ENCODE data around the gene LAMA3.

The LAMA3 gene

DNA sequence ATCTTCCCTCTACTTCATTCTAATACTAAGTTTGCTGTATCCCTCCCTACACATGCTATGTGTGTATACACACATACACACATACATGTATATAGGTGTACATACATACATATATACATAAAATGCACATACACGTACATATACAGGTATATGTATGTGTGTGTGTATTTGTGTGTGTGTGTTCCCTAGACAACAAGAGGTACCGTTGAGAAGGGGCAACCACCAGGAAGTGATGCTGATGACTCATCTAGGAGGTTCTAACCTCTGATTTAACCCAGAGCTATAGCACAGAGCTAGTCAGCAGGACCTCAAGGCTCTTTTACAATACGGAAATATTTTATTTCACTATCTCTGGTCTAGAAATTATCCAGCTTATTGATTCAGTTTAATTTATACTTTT is 139.2 kb downstream of the LAMA3 start:
- TF ChIP-seq, protein P1, sequence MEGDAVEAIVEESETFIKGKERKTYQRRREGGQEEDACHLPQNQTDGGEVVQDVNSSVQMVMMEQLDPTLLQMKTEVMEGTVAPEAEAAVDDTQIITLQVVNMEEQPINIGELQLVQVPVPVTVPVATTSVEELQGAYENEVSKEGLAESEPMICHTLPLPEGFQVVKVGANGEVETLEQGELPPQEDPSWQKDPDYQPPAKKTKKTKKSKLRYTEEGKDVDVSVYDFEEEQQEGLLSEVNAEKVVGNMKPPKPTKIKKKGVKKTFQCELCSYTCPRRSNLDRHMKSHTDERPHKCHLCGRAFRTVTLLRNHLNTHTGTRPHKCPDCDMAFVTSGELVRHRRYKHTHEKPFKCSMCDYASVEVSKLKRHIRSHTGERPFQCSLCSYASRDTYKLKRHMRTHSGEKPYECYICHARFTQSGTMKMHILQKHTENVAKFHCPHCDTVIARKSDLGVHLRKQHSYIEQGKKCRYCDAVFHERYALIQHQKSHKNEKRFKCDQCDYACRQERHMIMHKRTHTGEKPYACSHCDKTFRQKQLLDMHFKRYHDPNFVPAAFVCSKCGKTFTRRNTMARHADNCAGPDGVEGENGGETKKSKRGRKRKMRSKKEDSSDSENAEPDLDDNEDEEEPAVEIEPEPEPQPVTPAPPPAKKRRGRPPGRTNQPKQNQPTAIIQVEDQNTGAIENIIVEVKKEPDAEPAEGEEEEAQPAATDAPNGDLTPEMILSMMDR (conservative IDR thresholded peaks at IDR 0.05; ENCODE audit: low read length) = no peak
- TF ChIP-seq EZH2phosphoT487 (IDR thresholded peaks at IDR 0.05; ENCODE audit: borderline replicate concordance) = no peak
- Histone ChIP-seq H3K79me2 (ENCODE audit: insufficient read depth, low read length) (no peaks in the 10 kb centered on the region), H3F3A (ENCODE audit: low read depth) (no peaks in the 10 kb centered on the region), H3K4me2 (ENCODE audit: low read depth, low read length, poor library complexity, severe bottlenecking) (peak overlapping the region; percentile 67), H3K9ac (ENCODE audit: low read depth, low read length, poor library complexity, severe bottlenecking) (peak overlapping the region; percentile 51), H4K20me1 (ENCODE audit: insufficient read depth, low read length, poor library complexity, severe bottlenecking) (no peaks in the 10 kb centered on the region), H3K9me2 (replicated peaks; ENCODE audit: low read depth, low read length) (no peaks in the 10 kb centered on the region), H3K27me3 (ENCODE audit: insufficient read depth, low read length, poor library complexity, severe bottlenecking) (no peaks in the 10 kb centered on the region), H3K36me3 (ENCODE audit: insufficient read depth, low read length) (no peaks in the 10 kb centered on the region), H3K4me3 (ENCODE audit: low read length, poor library complexity, severe bottlenecking) (peak overlapping the region; percentile 50), H3K9me3 (ENCODE audit: insufficient read depth, low read depth, low read length) (no peaks in the 10 kb centered on the region), H3K4me1 (ENCODE audit: insufficient read depth, low read length, poor library complexity, severe bottlenecking) (peaks cover 69% of the 10 kb centered on the region), H2AFZ (ENCODE audit: low read length) (no peak overlapping the region)

DNA sequence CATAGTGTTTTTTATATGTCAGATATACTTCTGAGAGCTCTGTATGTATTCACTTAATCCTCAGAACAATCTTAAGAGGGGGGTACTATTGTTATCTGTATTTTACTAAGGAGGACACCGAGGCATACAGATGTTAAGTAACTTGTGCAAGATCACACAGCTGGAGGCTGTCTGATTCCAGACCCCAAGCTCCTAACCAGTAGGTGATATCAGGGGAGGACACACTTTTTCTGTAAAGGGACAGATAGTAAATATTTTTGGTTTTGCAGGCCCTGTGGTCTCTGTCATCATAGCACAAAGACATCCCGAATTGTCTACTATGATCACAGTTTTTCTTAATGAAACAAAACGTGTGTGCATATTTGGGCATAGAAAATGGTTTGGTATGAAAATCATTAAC is 143.7 kb downstream of the LAMA3 start:
- Histone ChIP-seq H2AFZ (ENCODE audit: low read length) (no peak overlapping the region), H3F3A (ENCODE audit: low read depth) (no peaks in the 10 kb centered on the region), H3K27me3 (ENCODE audit: insufficient read depth, low read length, poor library complexity, severe bottlenecking) (no peaks in the 10 kb centered on the region), H3K4me3 (ENCODE audit: low read length, poor library complexity, severe bottlenecking) (no peak overlapping the region), H4K20me1 (ENCODE audit: insufficient read depth, low read length, poor library complexity, severe bottlenecking) (no peaks in the 10 kb centered on the region), H3K4me2 (ENCODE audit: low read depth, low read length, poor library complexity, severe bottlenecking) (no peak overlapping the region), H3K9me2 (replicated peaks; ENCODE audit: low read depth, low read length) (no peaks in the 10 kb centered on the region), H3K79me2 (ENCODE audit: insufficient read depth, low read length) (no peaks in the 10 kb centered on the region), H3K4me1 (ENCODE audit: insufficient read depth, low read length, poor library complexity, severe bottlenecking) (peaks cover 33% of the 10 kb centered on the region), H3K36me3 (ENCODE audit: insufficient read depth, low read length) (no peaks in the 10 kb centered on the region), H3K9ac (ENCODE audit: low read depth, low read length, poor library complexity, severe bottlenecking) (no peak overlapping the region), H3K9me3 (ENCODE audit: insufficient read depth, low read depth, low read length) (no peaks in the 10 kb centered on the region)
- TF ChIP-seq, protein P1 (conservative IDR thresholded peaks at IDR 0.05; ENCODE audit: low read length) = no peak
- TF ChIP-seq EZH2phosphoT487 (IDR thresholded peaks at IDR 0.05; ENCODE audit: borderline replicate concordance) = no peak

DNA sequence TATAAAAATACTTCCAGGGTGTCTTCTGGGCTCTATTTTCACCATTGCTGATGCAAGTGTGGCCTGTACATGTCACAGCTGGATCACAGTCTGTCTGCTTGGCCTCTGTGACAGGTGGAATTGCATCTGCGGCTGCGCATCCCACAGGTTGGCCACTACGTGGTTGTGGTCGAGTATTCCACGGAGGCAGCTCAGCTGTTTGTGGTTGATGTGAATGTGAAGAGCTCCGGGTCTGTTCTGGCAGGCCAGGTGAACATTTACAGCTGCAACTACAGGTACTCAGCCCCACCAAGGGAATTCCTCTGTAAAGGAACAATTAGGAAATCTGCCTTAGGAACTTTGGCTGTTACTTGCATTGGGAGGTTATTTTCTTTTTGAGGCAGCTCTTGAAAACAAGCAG is 144.5 kb downstream of the LAMA3 start:
- H3K79me2 ChIP-seq (ENCODE audit: insufficient read depth, low read length) = no peaks in the 10 kb centered on the region
- no peak overlapping the region for H3K4me2 ChIP-seq (ENCODE audit: low read depth, low read length, poor library complexity, severe bottlenecking)
- H3K4me3 ChIP-seq (ENCODE audit: low read length, poor library complexity, severe bottlenecking) = no peak overlapping the region
- H3K9me2 ChIP-seq (replicated peaks; ENCODE audit: low read depth, low read length) = no peaks in the 10 kb centered on the region
- H3F3A ChIP-seq (ENCODE audit: low read depth) = no peaks in the 10 kb centered on the region
- no peak overlapping the region for H2AFZ ChIP-seq (ENCODE audit: low read length)
- H3K4me1 ChIP-seq (ENCODE audit: insufficient read depth, low read length, poor library complexity, severe bottlenecking) = peaks cover 34% of the 10 kb centered on the region
- H3K27me3 ChIP-seq (ENCODE audit: insufficient read depth, low read length, poor library complexity, severe bottlenecking) = no peaks in the 10 kb centered on the region
- H3K9ac ChIP-seq (ENCODE audit: low read depth, low read length, poor library complexity, severe bottlenecking) = no peak overlapping the region
- H3K36me3 ChIP-seq (ENCODE audit: insufficient read depth, low read length) = no peaks in the 10 kb centered on the region
- no peak for TF ChIP-seq EZH2phosphoT487 (IDR thresholded peaks at IDR 0.05; ENCODE audit: borderline replicate concordance)
- TF ChIP-seq, protein P1 (conservative IDR thresholded peaks at IDR 0.05; ENCODE audit: low read length) = no peak
- no peaks in the 10 kb centered on the region for H3K9me3 ChIP-seq (ENCODE audit: insufficient read depth, low read depth, low read length)
- no peaks in the 10 kb centered on the region for H4K20me1 ChIP-seq (ENCODE audit: insufficient read depth, low read length, poor library complexity, severe bottlenecking)

All from Loucy (cell line).